Measurements from ENCODE around the gene FRMPD1.

The FRMPD1 gene

GRCh38 chr9:37776328-37776727 lies 125.6 kb downstream of the FRMPD1 start:
- H3K27ac Mint-ChIP-seq = no peak overlapping the region
- no peaks in the 10 kb centered on the region for H3K27me3 Mint-ChIP-seq
- no peaks in the 10 kb centered on the region for H3K9me3 Mint-ChIP-seq
- DNase-seq (ENCODE audit: low spot score in 2 of 2) (no peak), ATAC-seq (ENCODE audit: low read depth) (no peak)
- H3K4me1 Mint-ChIP-seq = peaks cover 6% of the 10 kb centered on the region
- peaks cover 13% of the 10 kb centered on the region for H3K36me3 Mint-ChIP-seq
- H3K4me3 Mint-ChIP-seq = no peak overlapping the region

GRCh38 chr9:37778534-37778933 lies 127.8 kb downstream of the FRMPD1 start:
- no peaks in the 10 kb centered on the region for H3K9me3 Mint-ChIP-seq
- H3K4me3 Mint-ChIP-seq = no peak overlapping the region
- H3K4me1 Mint-ChIP-seq = peaks cover 19% of the 10 kb centered on the region
- H3K36me3 Mint-ChIP-seq = peaks cover 24% of the 10 kb centered on the region
- H3K27me3 Mint-ChIP-seq = no peaks in the 10 kb centered on the region
- H3K27ac Mint-ChIP-seq = peak overlapping the region; percentile 16
- DNase-seq (ENCODE audit: low spot score in 2 of 2) (no peak), ATAC-seq (ENCODE audit: low read depth) (no peak)

GRCh38 chr9:37784291-37784615 lies 133.5 kb downstream of the FRMPD1 start:
- no peak for ATAC-seq (ENCODE audit: low read depth)
- H3K27ac Mint-ChIP-seq = peak overlapping the region; percentile 94
- no peaks in the 10 kb centered on the region for H3K9me3 Mint-ChIP-seq
- H3K36me3 Mint-ChIP-seq = peaks cover 14% of the 10 kb centered on the region
- peak overlapping the region; percentile 97 for H3K4me3 Mint-ChIP-seq
- H3K27me3 Mint-ChIP-seq = no peaks in the 10 kb centered on the region
- no peak for DNase-seq (ENCODE audit: low spot score in 2 of 2)
- peaks cover 17% of the 10 kb centered on the region for H3K4me1 Mint-ChIP-seq

- Mint-ChIP-seq H3K36me3 (peaks cover 12% of the 10 kb centered on the region), H3K4me3 (peak within 1 kb of the TSS; percentile 97), H3K27me3 (no peaks in the 10 kb centered on the region), H3K9me3 (no peaks in the 10 kb centered on the region), H3K27ac (peak within 1 kb of the TSS; percentile 94), H3K4me1 (peaks cover 17% of the 10 kb centered on the region)
- peak; percentile 90 for ATAC-seq (ENCODE audit: low read depth)
- peak; percentile 72 to 82 for DNase-seq (ENCODE audit: low spot score in 2 of 2)
Observed at GRCh38 chr9:37784616-37785483, 134.1 kb downstream of the FRMPD1 start, which contains the start of gene EXOSC3. TSS of gene EXOSC3 (minus strand) at chr9:37785064. CDS start at chr9:37785044, 20 bp downstream.

GRCh38 chr9:37787059-37787458 lies 136.3 kb downstream of the FRMPD1 start:
- H3K27me3 Mint-ChIP-seq = no peaks in the 10 kb centered on the region
- H3K36me3 Mint-ChIP-seq = peaks cover 13% of the 10 kb centered on the region

GRCh38 chr9:37788332-37788731 lies 137.6 kb downstream of the FRMPD1 start:
- peaks cover 4% of the 10 kb centered on the region for H3K4me1 Mint-ChIP-seq
- peaks cover 3% of the 10 kb centered on the region for H3K9me3 Mint-ChIP-seq
- no peak overlapping the region for H3K27ac Mint-ChIP-seq
- no peaks in the 10 kb centered on the region for H3K27me3 Mint-ChIP-seq
- ATAC-seq (ENCODE audit: low read depth) (no peak), DNase-seq (ENCODE audit: low spot score in 2 of 2) (no peak)
- no peak overlapping the region for H3K4me3 Mint-ChIP-seq
- H3K36me3 Mint-ChIP-seq = peaks cover 4% of the 10 kb centered on the region

More at GRCh38 chr9:37787059-37787458, 136.3 kb downstream of the FRMPD1 start:
- DNase-seq (ENCODE audit: low spot score in 2 of 2) (no peak), ATAC-seq (ENCODE audit: low read depth) (no peak)
- Mint-ChIP-seq H3K4me3 (no peak overlapping the region), H3K27ac (no peak overlapping the region), H3K4me1 (peaks cover 15% of the 10 kb centered on the region), H3K9me3 (peaks cover 3% of the 10 kb centered on the region)

- Mint-ChIP-seq H3K36me3 (peaks cover 4% of the 10 kb centered on the region), H3K27ac (no peak overlapping the region), H3K27me3 (no peaks in the 10 kb centered on the region), H3K4me3 (no peak overlapping the region), H3K9me3 (peaks cover 3% of the 10 kb centered on the region), H3K4me1 (no peaks in the 10 kb centered on the region)
- ATAC-seq (ENCODE audit: low read depth) (no peak), DNase-seq (ENCODE audit: low spot score in 2 of 2) (no peak)
Observed at GRCh38 chr9:37790096-37790495, 139.3 kb downstream of the FRMPD1 start.

- H3K27me3 Mint-ChIP-seq = no peaks in the 10 kb centered on the region
Observed at GRCh38 chr9:37792122-37792521, 141.4 kb downstream of the FRMPD1 start.

GRCh38 chr9:37796232-37796631 lies 145.5 kb downstream of the FRMPD1 start:
- Mint-ChIP-seq H3K27ac (no peak overlapping the region), H3K4me3 (no peak overlapping the region), H3K4me1 (peaks cover 6% of the 10 kb centered on the region), H3K9me3 (peaks cover under 1% of the 10 kb centered on the region), H3K36me3 (peaks cover 4% of the 10 kb centered on the region), H3K27me3 (no peaks in the 10 kb centered on the region)
- DNase-seq (ENCODE audit: low spot score in 2 of 2) (no peak), ATAC-seq (ENCODE audit: low read depth) (no peak)

More at GRCh38 chr9:37792122-37792521, 141.4 kb downstream of the FRMPD1 start:
- H3K4me1 Mint-ChIP-seq = no peaks in the 10 kb centered on the region
- H3K9me3 Mint-ChIP-seq = peaks cover 3% of the 10 kb centered on the region
- peaks cover 6% of the 10 kb centered on the region for H3K36me3 Mint-ChIP-seq
- H3K4me3 Mint-ChIP-seq = no peak overlapping the region
- no peak for ATAC-seq (ENCODE audit: low read depth)
- no peak for DNase-seq (ENCODE audit: low spot score in 2 of 2)
- no peak overlapping the region for H3K27ac Mint-ChIP-seq

Measured in memory B cell (primary cell).